CD4-positive, alpha-beta T cell (primary cell): ENCODE measurements around the gene CASP7. TPM values are rescaled to one million over a fixed set of nuclear protein-coding genes. Genes with fewer than 3 reads are reported as not detected.

ENCODE experiments used
- ATAC-seq: fragments of 200-7000 bp; cut with Tn5 transposase; one replicate; pipeline ENCODE4 v1.10.0; 2022; ENCODE audit warnings: mild to moderate bottlenecking; ENCODE audit not compliant: poor library complexity
- CTCF ChIA-PET: fragments of 350-600 bp; sonication (Branson Sonifier 250); formaldehyde crosslinking; loops from one replicate; lab custom pipeline; 2021; ENCODE audit warnings: antibody characterized with exemption, inconsistent platforms; lab: Charles Lee
- POLR2A ChIA-PET: fragments of 350-600 bp; sonication (Branson Sonifier 250); formaldehyde crosslinking; loops from one replicate; lab custom pipeline; 2021; ENCODE audit warnings: antibody characterized with exemption, inconsistent platforms; lab: Charles Lee
- DNase-seq, 14 experiments: peaks; one replicate each; pipeline ENCODE4 v3.0.0-alpha.2; 2013 to 2020; ENCODE audit warnings: mixed read lengths in 2 of 14
- H3K27ac ChIP-seq, 2 donors: one replicate each; pipeline versions ENCODE4 v1.5.1 to v1.7.0; 2013; ENCODE audit warnings: low read length in 2 of 2, low read depth in 1 of 2, mild to moderate bottlenecking in 1 of 2
- H3K27me3 ChIP-seq, 2 experiments: 1 replicate in 1 of 2; 2 replicates in 1 of 2; pipeline versions ENCODE4 v1.6.1 to v1.7.0; 2013; ENCODE audit warnings: low read length in 2 of 2, control low read depth in 1 of 2, mild to moderate bottlenecking in 1 of 2, moderate library complexity in 1 of 2; ENCODE audit not compliant: insufficient read depth in 2 of 2, control insufficient read depth in 1 of 2
- H3K36me3 ChIP-seq: one replicate; pipeline ENCODE4 v1.6.1; 2013; ENCODE audit warnings: low read length, control low read depth; ENCODE audit not compliant: insufficient read depth
- H3K4me1 ChIP-seq: one replicate; pipeline ENCODE4 v1.6.1; 2013; ENCODE audit warnings: low read length, control low read depth; ENCODE audit not compliant: insufficient read depth
- H3K4me3 ChIP-seq: one replicate; pipeline ENCODE4 v1.5.1; 2013; ENCODE audit warnings: mild to moderate bottlenecking, low read length, moderate library complexity
- H3K9me3 ChIP-seq, 2 experiments: 1 replicate in 1 of 2; 2 replicates in 1 of 2; pipeline versions ENCODE4 v1.6.1 to v1.7.0; 2013; ENCODE audit warnings: low read length in 2 of 2, mild to moderate bottlenecking in 2 of 2, control low read depth in 1 of 2, moderate library complexity in 1 of 2; ENCODE audit not compliant: control insufficient read depth in 1 of 2, insufficient read depth in 1 of 2
- H3K27ac Mint-ChIP-seq: one replicate; pipeline ENCODE4 v1.8.0; 2020; ENCODE audit warnings: mixed read lengths
- H3K27me3 Mint-ChIP-seq: one replicate; pipeline ENCODE4 v1.8.0; 2021; ENCODE audit warnings: mixed read lengths
- H3K36me3 Mint-ChIP-seq: one replicate; pipeline ENCODE4 v1.8.0; 2021; ENCODE audit warnings: low read depth, mixed read lengths
- H3K4me1 Mint-ChIP-seq: one replicate; pipeline ENCODE4 v1.8.0; 2021; ENCODE audit warnings: low read depth, mixed read lengths
- H3K4me3 Mint-ChIP-seq: one replicate; pipeline ENCODE4 v1.8.0; 2020; ENCODE audit warnings: mild to moderate bottlenecking, mixed read lengths
- H3K9me3 Mint-ChIP-seq: one replicate; pipeline ENCODE4 v1.8.0; 2020; ENCODE audit warnings: mixed read lengths
- CTCF ChIP-seq: fragments of 200-600 bp; IDR thresholded peaks from one replicate; pipeline ENCODE4 v1.8.0; 2022; ENCODE audit warnings: antibody characterized with exemption, mild to moderate bottlenecking
- intact Hi-C, 2 experiments: fragments of 100-400 bp; cut with DNase I in 1 of 2; cut with micrococcal nuclease in 1 of 2; formaldehyde crosslinking; loops; one replicate each; pipeline versions ENCODE4 v1.15.1 to v1.9.0; 2023 to 2025; cut with DNase I, micrococcal nuclease
- total RNA-seq, 174 experiments: library from RNA in 2 of 174; stranded (reverse) in 2 of 174; gene quantifications; one replicate each; pipeline ENCODE4 v1.2.3 and lab custom pipeline; 2021 to 2026

CASP7 gene
- total RNA-seq, 2 experiments from 2014 or later = 8.5 to 8.6 TPM

- no peak for TF ChIP-seq CTCF
- ATAC-seq (no peak), DNase-seq (no peak)
- Mint-ChIP-seq H3K27me3 (no peaks in the 10 kb centered on the region), H3K4me3 (no peak overlapping the region), H3K4me1 (peaks cover 44% of the 10 kb centered on the region), H3K27ac (no peak overlapping the region), H3K36me3 (peaks cover 25% of the 10 kb centered on the region), H3K9me3 (no peaks in the 10 kb centered on the region)
- ChIA-PET POLR2A (interaction anchor here (1.3 kb wide), 1 partner anchor 389 kb away, joined by 3 read pairs; no protein-coding TSS in a partner anchor), CTCF (no interaction called here)
- intact Hi-C loops = no loop called here
- Histone ChIP-seq H3K9me3 (no peaks in the 10 kb centered on the region), H3K36me3 (peaks cover 14% of the 10 kb centered on the region), H3K4me3 (no peak overlapping the region), H3K27ac (no peak overlapping the region), H3K4me1 (peaks cover 20% of the 10 kb centered on the region), H3K27me3 (no peaks in the 10 kb centered on the region)
Observed at GRCh38 chr10:113706623-113707022, 26.9 kb downstream of the CASP7 start.

GRCh38 chr10:113708640-113709039, 28.9 kb downstream of the CASP7 start:
- Mint-ChIP-seq H3K9me3 (no peaks in the 10 kb centered on the region), H3K27me3 (no peaks in the 10 kb centered on the region), H3K4me3 (no peak overlapping the region), H3K36me3 (peaks cover 26% of the 10 kb centered on the region), H3K4me1 (peaks cover 44% of the 10 kb centered on the region), H3K27ac (no peak overlapping the region)
- ATAC-seq = no peak
- ChIA-PET CTCF (no interaction called here), POLR2A (no interaction called here)
- intact Hi-C loops = no loop called here
- Histone ChIP-seq H3K4me3 (no peak overlapping the region), H3K9me3 (no peaks in the 10 kb centered on the region), H3K4me1 (peaks cover 20% of the 10 kb centered on the region), H3K27ac (no peak overlapping the region), H3K27me3 (no peaks in the 10 kb centered on the region), H3K36me3 (peaks cover 24% of the 10 kb centered on the region)
- no peak for TF ChIP-seq CTCF
- no peak for DNase-seq

GRCh38 chr10:113709221-113709838, 29.6 kb downstream of the CASP7 start:
- no peaks in the 10 kb centered on the region for H3K9me3 Mint-ChIP-seq
- intact Hi-C loops = no loop called here
- Histone ChIP-seq H3K4me3 (no peak overlapping the region), H3K27me3 (no peaks in the 10 kb centered on the region), H3K4me1 (peaks cover 20% of the 10 kb centered on the region), H3K9me3 (no peaks in the 10 kb centered on the region), H3K36me3 (peaks cover 25% of the 10 kb centered on the region), H3K27ac (no peak overlapping the region)
- CTCF ChIA-PET = interaction anchor here (1.3 kb wide), 1 partner anchor 10 kb away, joined by 4 read pairs; no protein-coding TSS in a partner anchor
- H3K4me1 Mint-ChIP-seq = peaks cover 44% of the 10 kb centered on the region
- no peak for TF ChIP-seq CTCF
- H3K27me3 Mint-ChIP-seq = no peaks in the 10 kb centered on the region
- H3K27ac Mint-ChIP-seq = no peak overlapping the region
- no peak for ATAC-seq
- POLR2A ChIA-PET = no interaction called here
- H3K36me3 Mint-ChIP-seq = peaks cover 33% of the 10 kb centered on the region
- no peak overlapping the region for H3K4me3 Mint-ChIP-seq
- no peak for DNase-seq
